H1 (cell line): ENCODE measurements around the gene TMEM237. TPM values are rescaled to one million over a fixed set of nuclear protein-coding genes. Genes with fewer than 3 reads are reported as not detected.

Experiments
- BACH1 ChIP-seq: IDR thresholded peaks from 2 replicates; pipeline ENCODE4 v1.6.1; 2012; ENCODE audit warnings: low read length, improper control_type of control experiment
- CHD7 ChIP-seq: fragments of 300-600 bp; sonication (generic); IDR thresholded peaks from 2 replicates; pipeline ENCODE4 v1.7.1; 2012; ENCODE audit warnings: low read length, moderate library complexity, mild to moderate bottlenecking, inconsistent platforms; ENCODE audit not compliant: insufficient replicate concordance
- CTBP2 ChIP-seq: IDR thresholded peaks from 2 replicates; pipeline ENCODE4 v1.7.0; 2011; ENCODE audit warnings: borderline replicate concordance, mild to moderate bottlenecking, moderate library complexity, mixed read lengths, low read length; ENCODE audit not compliant: insufficient read depth, insufficient read length
- CTCF ChIP-seq, 3 experiments: IDR thresholded peaks; 1 replicate in 2 of 3; 2 replicates in 1 of 3; pipeline versions ENCODE4 v1.5.1 to v1.6.1; 2011; ENCODE audit warnings: low read length in 3 of 3, mild to moderate bottlenecking in 3 of 3, inconsistent platforms in 2 of 3, low read depth in 1 of 3, moderate library complexity in 1 of 3; ENCODE audit not compliant: insufficient read depth in 1 of 3; ENCODE audit errors: control extremely low read depth in 1 of 3
- EGR1 ChIP-seq: IDR thresholded peaks from 2 replicates; pipeline ENCODE4 v1.6.1; 2011; ENCODE audit warnings: low read depth, low read length, borderline replicate concordance
- GABPA ChIP-seq: IDR thresholded peaks from 2 replicates; pipeline ENCODE4 v1.6.1; 2011; ENCODE audit warnings: mild to moderate bottlenecking, low read length, moderate library complexity, borderline replicate concordance; ENCODE audit not compliant: insufficient read depth
- POLR2AphosphoS5 ChIP-seq: IDR thresholded peaks from 2 replicates; pipeline ENCODE4 v1.6.1; 2011; ENCODE audit warnings: low read depth, low read length
- POU5F1 ChIP-seq: IDR thresholded peaks from 2 replicates; pipeline ENCODE4 v1.6.1; 2011; ENCODE audit warnings: low read depth, mild to moderate bottlenecking, low read length, moderate library complexity
- SP2 ChIP-seq: IDR thresholded peaks from 2 replicates; pipeline ENCODE4 v1.6.1; 2012; ENCODE audit warnings: mild to moderate bottlenecking, low read length, inconsistent platforms
- ZNF274 ChIP-seq: IDR thresholded peaks from 2 replicates; pipeline ENCODE4 v1.7.0; 2012; ENCODE audit warnings: low read length, borderline replicate concordance; ENCODE audit errors: extremely low read depth
- polyA plus RNA-seq, 7 experiments: library from polyadenylated mRNA; depleted of rRNA in 3 of 7; stranded (reverse) in 5 of 7; unstranded in 2 of 7; fragments of >200 nt in 5 of 7; fragments of 200-250 nt in 2 of 7; gene quantifications; 1 replicate in 5 of 7; 2 replicates in 1 of 7; 4 replicates in 1 of 7; pipeline versions ENCODE4 v1.2.1 to v1.2.3, GENCODE V29; 2011 to 2013; ENCODE audit warnings: missing spikeins in 2 of 7, mixed read lengths in 2 of 7
- total RNA-seq: library from RNA; stranded (reverse); fragmentation: NEBNext Ultra II Directional; extraction: Animal tissue kit (Norgen Biotek cat#: 25700); gene quantifications from 2 replicates; pipeline ENCODE4 v1.2.1, GENCODE V29; 2021

Gene TMEM237
- total and polyA plus RNA-seq, 2 of the 8 experiments (the other 6 are each of a cell fraction or from before 2014, with no cell fraction given), result 26.1 to 41.0 TPM

- TF ChIP-seq CHD7 (no peak), ZNF274 (no peak), CTBP2 (no peak), EGR1 (no peak), SP2 (no peak), POLR2AphosphoS5 (no peak), BACH1 (no peak), GABPA (no peak), POU5F1 (no peak), CTCF (IDR thresholded peaks at IDR 0.05; ENCODE audit: control extremely low read depth in 1 of 3, insufficient read depth in 1 of 3, low read depth in 1 of 3, low read length in 3 of 3) (no peak)
These were observed 35.7 kb downstream of the TMEM237 start (continued) for GRCh38 chr2:201607568-201607967.
